GM23248 (cell line): ENCODE results near the gene GULP1. TPM values are rescaled to one million over a fixed set of nuclear protein-coding genes. Genes with fewer than 3 reads are reported as not detected.
A peak's percentile ranks its signal among the peaks of the same experiment; 100 is the strongest.

Source experiments
- DNase-seq: peaks from one replicate; pipeline ENCODE4 v3.0.0-alpha.2; 2015
- H2AFZ ChIP-seq: fragments of 200-600 bp; sonication (generic); 2 replicates; pipeline ENCODE4 v1.6.1; 2016; ENCODE audit warnings: antibody characterized with exemption
- H3F3A ChIP-seq: fragments of 200-600 bp; sonication (generic); 2 replicates; pipeline ENCODE4 v1.6.1; 2016; ENCODE audit warnings: mild to moderate bottlenecking, antibody characterized with exemption, mixed run types; ENCODE audit not compliant: insufficient read depth
- H3K27ac ChIP-seq: fragments of 200-600 bp; sonication (generic); 2 replicates; pipeline ENCODE4 v1.5.1; 2016; ENCODE audit warnings: mild to moderate bottlenecking
- H3K27me3 ChIP-seq: fragments of 200-600 bp; sonication (generic); replicated peaks from 2 replicates; pipeline ENCODE4 v1.6.1; 2016; ENCODE audit warnings: mild to moderate bottlenecking; ENCODE audit not compliant: insufficient read depth
- H3K36me3 ChIP-seq: fragments of 200-600 bp; sonication (generic); 2 replicates; pipeline ENCODE4 v1.6.1; 2016; ENCODE audit warnings: low read depth, mild to moderate bottlenecking
- H3K4me1 ChIP-seq: fragments of 200-600 bp; sonication (generic); 2 replicates; pipeline ENCODE4 v1.6.1; 2016; ENCODE audit warnings: mild to moderate bottlenecking; ENCODE audit not compliant: insufficient read depth
- H3K4me2 ChIP-seq: fragments of 200-600 bp; sonication (generic); one replicate; pipeline ENCODE4 v1.6.1; 2016; ENCODE audit warnings: mild to moderate bottlenecking; ENCODE audit not compliant: unreplicated experiment
- H3K4me3 ChIP-seq: fragments of 200-600 bp; sonication (generic); 2 replicates; pipeline ENCODE4 v1.5.1; 2016; ENCODE audit warnings: mild to moderate bottlenecking
- H3K79me2 ChIP-seq: fragments of 200-600 bp; sonication (generic); 2 replicates; pipeline ENCODE4 v1.6.1; 2016; ENCODE audit warnings: mild to moderate bottlenecking; ENCODE audit not compliant: insufficient read depth
- H3K9ac ChIP-seq: fragments of 200-600 bp; sonication (generic); 2 replicates; pipeline ENCODE4 v1.6.1; 2016; ENCODE audit warnings: mild to moderate bottlenecking
- H3K9me2 ChIP-seq: fragments of 200-600 bp; sonication (generic); 2 replicates; pipeline ENCODE4 v1.6.1; 2016; ENCODE audit warnings: mixed run types, mild to moderate bottlenecking, moderate library complexity; ENCODE audit not compliant: insufficient read depth
- H3K9me3 ChIP-seq: fragments of 200-600 bp; sonication (generic); one replicate; pipeline ENCODE4 v1.6.1; 2017; ENCODE audit warnings: low read depth
- H4K20me1 ChIP-seq: fragments of 200-600 bp; sonication (generic); 2 replicates; pipeline ENCODE4 v1.6.0; 2016; ENCODE audit not compliant: insufficient read depth
- EZH2 ChIP-seq: fragments of 200-600 bp; sonication (generic); IDR thresholded peaks from 2 replicates; pipeline ENCODE4 v1.6.1; 2018; ENCODE audit warnings: antibody characterized with exemption, mild to moderate bottlenecking; ENCODE audit not compliant: insufficient read depth, poor library complexity, severe bottlenecking
- EZH2phosphoT487 ChIP-seq: fragments of 200-600 bp; sonication (generic); IDR thresholded peaks from 2 replicates; pipeline ENCODE4 v1.6.1; 2018; ENCODE audit warnings: antibody characterized with exemption, moderate library complexity, mild to moderate bottlenecking, low read depth; ENCODE audit not compliant: insufficient read depth
- WGBS, 2 experiments: methylation state at CpG; one replicate each; pipeline ENCODE4 v1.1.6; 2015 to 2017; ENCODE audit warnings: low lambda C conversion rate in 2 of 2, low coverage in 1 of 2; ENCODE audit errors: missing lambda C conversion rate in 2 of 2; 5-methylcytosine and 5-hydroxymethylcytosine counted together
- in situ Hi-C: fragments of 300-500 bp; cut with MboI; formaldehyde crosslinking; loops from 2 replicates; pipeline ENCODE4 v1.15.0; 2020
- polyA plus RNA-seq: library from polyadenylated mRNA; unstranded; fragments of >200 nt; fragmentation: Nextera tagmentation; extraction: Ambion mirVana; gene quantifications from 2 replicates; pipeline ENCODE4 v1.2.1, GENCODE V29; 2016
- total RNA-seq: library from RNA; depleted of rRNA; stranded (reverse); fragments of >200 nt; shearing (Covaris generic); gene quantifications from 2 replicates; pipeline ENCODE4 v1.2.3, GENCODE V29; 2014

The GULP1 gene
- total and polyA plus RNA-seq, 2 experiments from 2014 or later = 6.1 to 11.9 TPM

GRCh38 chr2:188619146-188619545, 327.5 kb downstream of the GULP1 start:
- no peaks in the 10 kb centered on the region for H3K36me3 ChIP-seq
- no peak overlapping the region for H2AFZ ChIP-seq
- 0 out of 2 replicates have a peak, but pooled peaks cover 4% of the 10 kb centered on the region for H3F3A ChIP-seq
- no peaks in the 10 kb centered on the region for H3K79me2 ChIP-seq
- H3K27me3 ChIP-seq = no peaks in the 10 kb centered on the region
- no peak for TF ChIP-seq EZH2phosphoT487
- TF ChIP-seq EZH2 = no peak
- in situ Hi-C loops = no loop called here
- no peak overlapping the region for H3K4me3 ChIP-seq
- no peaks in the 10 kb centered on the region for H3K9me3 ChIP-seq
- DNase-seq = no peak
- no peak overlapping the region for H3K4me2 ChIP-seq
- H3K9me2 ChIP-seq = no peaks in the 10 kb centered on the region
- no peak overlapping the region for H3K27ac ChIP-seq
- H3K9ac ChIP-seq = no peak overlapping the region
- H3K4me1 ChIP-seq = peaks cover 6% of the 10 kb centered on the region
- H4K20me1 ChIP-seq = no peaks in the 10 kb centered on the region
- 95% methylated on average over 4 of the region's 4 CpGs for WGBS, 2 experiments

GRCh38 chr2:188620916-188621315, 329.2 kb downstream of the GULP1 start:
- H3K79me2 ChIP-seq = no peaks in the 10 kb centered on the region
- H2AFZ ChIP-seq = no peak overlapping the region
- H3K27me3 ChIP-seq = no peaks in the 10 kb centered on the region
- H3K36me3 ChIP-seq = no peaks in the 10 kb centered on the region
- peaks cover 13% of the 10 kb centered on the region for H3K4me1 ChIP-seq
- H3K27ac ChIP-seq = no peak overlapping the region
- no peaks in the 10 kb centered on the region for H3K9me2 ChIP-seq
- no peaks in the 10 kb centered on the region for H3K9me3 ChIP-seq
- in situ Hi-C loops = no loop called here
- H3K4me2 ChIP-seq = no peak overlapping the region
- no peak for TF ChIP-seq EZH2
- TF ChIP-seq EZH2phosphoT487 = no peak
- 74 to 78% methylated on average over 3 of the region's 3 CpGs for WGBS, 2 experiments
- H4K20me1 ChIP-seq = no peaks in the 10 kb centered on the region
- H3F3A ChIP-seq = 0 out of 2 replicates have a peak, but pooled peaks cover 7% of the 10 kb centered on the region
- DNase-seq = no peak
- H3K4me3 ChIP-seq = no peak overlapping the region
- H3K9ac ChIP-seq = no peak overlapping the region

- Histone ChIP-seq H3K4me3 (no peak overlapping the region), H3K9me3 (no peaks in the 10 kb centered on the region), H2AFZ (no peak overlapping the region), H3K79me2 (no peaks in the 10 kb centered on the region), H3K9ac (no peak overlapping the region), H4K20me1 (no peaks in the 10 kb centered on the region), H3K4me2 (no peak overlapping the region), H3K27ac (no peak overlapping the region), H3K4me1 (peaks cover 13% of the 10 kb centered on the region), H3F3A (0 out of 2 replicates have a peak, but pooled peaks cover 7% of the 10 kb centered on the region), H3K27me3 (no peaks in the 10 kb centered on the region), H3K36me3 (no peaks in the 10 kb centered on the region), H3K9me2 (no peaks in the 10 kb centered on the region)
- 59 to 65% methylated on average over 3 of the region's 3 CpGs for WGBS, 2 experiments
- no peak for TF ChIP-seq EZH2phosphoT487
- no peak for TF ChIP-seq EZH2
- DNase-seq = no peak
- in situ Hi-C loops = no loop called here
Measured at GRCh38 chr2:188622601-188623260, 331.1 kb downstream of the GULP1 start.

GRCh38 chr2:188623995-188624643, 332.4 kb downstream of the GULP1 start:
- Histone ChIP-seq H3K4me3 (no peak overlapping the region), H3K4me2 (peak overlapping the region; percentile 54)
- in situ Hi-C loops = no loop called here

More at GRCh38 chr2:188623995-188624643, 332.4 kb downstream of the GULP1 start:
- no peaks in the 10 kb centered on the region for H3K9me3 ChIP-seq
- peaks cover 20% of the 10 kb centered on the region for H3K4me1 ChIP-seq
- no peak for TF ChIP-seq EZH2phosphoT487
- no peak for TF ChIP-seq EZH2
- WGBS, 2 experiments = 9 to 19% methylated on average over 4 of the region's 4 CpGs
- no peaks in the 10 kb centered on the region for H4K20me1 ChIP-seq
- peak overlapping the region; percentile 69 for H2AFZ ChIP-seq
- H3K36me3 ChIP-seq = no peaks in the 10 kb centered on the region
- H3K9ac ChIP-seq = no peak overlapping the region
- no peaks in the 10 kb centered on the region for H3K9me2 ChIP-seq
- DNase-seq = peak; percentile 44
- H3K27me3 ChIP-seq = no peaks in the 10 kb centered on the region
- no peaks in the 10 kb centered on the region for H3K79me2 ChIP-seq
- peak overlapping the region; percentile 27; the same call in 1 of the 2 replicates for H3K27ac ChIP-seq
- peaks cover 13% of the 10 kb centered on the region for H3F3A ChIP-seq
